NT2/D1 (cell line): ENCODE results near the gene TRAK1.
"Not testable (repeated sequence)": the region's sequence is repeated elsewhere in the genome, so short reads cannot be mapped to it uniquely, and the experiment has no call there.

Experiments used
- DNase-seq: peaks from one replicate; pipeline ENCODE4 v3.0.0-alpha.2; 2011; ENCODE audit warnings: low read depth, low spot score
- H3K27me3 ChIP-seq: 2 replicates; pipeline ENCODE4 v1.6.0; 2011; ENCODE audit warnings: mild to moderate bottlenecking; ENCODE audit not compliant: insufficient read length, insufficient read depth
- H3K36me3 ChIP-seq: 2 replicates; pipeline ENCODE4 v1.6.1; 2011; ENCODE audit warnings: mild to moderate bottlenecking, low read length, mixed read lengths; ENCODE audit not compliant: insufficient read depth, insufficient read length
- H3K4me1 ChIP-seq: 2 replicates; pipeline ENCODE4 v1.5.1; 2011; ENCODE audit not compliant: insufficient read depth, insufficient read length
- H3K4me3 ChIP-seq: 2 replicates; pipeline ENCODE4 v1.5.1; 2011; ENCODE audit warnings: low read depth; ENCODE audit not compliant: insufficient read length
- H3K9ac ChIP-seq: 2 replicates; pipeline ENCODE4 v1.6.0; 2011; ENCODE audit warnings: low read depth; ENCODE audit not compliant: insufficient read length
- H3K9me3 ChIP-seq: 2 replicates; pipeline ENCODE4 v1.5.1; 2011; ENCODE audit warnings: mild to moderate bottlenecking, low read length; ENCODE audit not compliant: insufficient read depth
- SUZ12 ChIP-seq: IDR thresholded peaks from 2 replicates; pipeline ENCODE4 v1.6.1; 2011; ENCODE audit not compliant: insufficient read length, insufficient read depth; ENCODE audit errors: extremely low read depth
- YY1 ChIP-seq: IDR thresholded peaks from 2 replicates; pipeline ENCODE4 v1.6.1; 2011; ENCODE audit not compliant: insufficient read length, insufficient read depth
- ZNF274 ChIP-seq: IDR thresholded peaks from 2 replicates; pipeline ENCODE4 v1.6.1; 2011; ENCODE audit warnings: mild to moderate bottlenecking, low read depth, low read length

The TRAK1 gene

GRCh38 chr3:42102571-42102970, 11.4 kb downstream of the TRAK1 start:
- Histone ChIP-seq H3K9ac (no peak overlapping the region), H3K4me1 (no peaks in the 10 kb centered on the region), H3K27me3 (no peaks in the 10 kb centered on the region), H3K36me3 (peaks cover 11% of the 10 kb centered on the region), H3K4me3 (no peak overlapping the region), H3K9me3 (no peaks in the 10 kb centered on the region; the same call in 1 of the 2 replicates)
- DNase-seq, result no peak
- no peak for TF ChIP-seq YY1
- no peak for TF ChIP-seq SUZ12
- TF ChIP-seq ZNF274, result no peak

GRCh38 chr3:42103921-42104665, 12.9 kb downstream of the TRAK1 start:
- peaks cover 11% of the 10 kb centered on the region for H3K36me3 ChIP-seq
- not testable (repeated sequence) for H3K27me3 ChIP-seq, H3K4me3 ChIP-seq, H3K4me1 ChIP-seq, H3K9me3 ChIP-seq, H3K9ac ChIP-seq, DNase-seq

- DNase-seq, H3K4me1 ChIP-seq, H3K9me3 ChIP-seq, H3K27me3 ChIP-seq, H3K9ac ChIP-seq, H3K4me3 ChIP-seq: not testable (repeated sequence)
- peaks cover 11% of the 10 kb centered on the region for H3K36me3 ChIP-seq
Measured at GRCh38 chr3:42105994-42106393, 14.8 kb downstream of the TRAK1 start.

- peaks cover 11% of the 10 kb centered on the region for H3K36me3 ChIP-seq
- H3K9me3 ChIP-seq, result no peaks in the 10 kb centered on the region; the same call in 1 of the 2 replicates
- no peak for TF ChIP-seq SUZ12
- no peak for TF ChIP-seq ZNF274
- no peak for DNase-seq
- H3K27me3 ChIP-seq, result no peaks in the 10 kb centered on the region
- no peak overlapping the region for H3K4me3 ChIP-seq
- no peaks in the 10 kb centered on the region for H3K4me1 ChIP-seq
- no peak overlapping the region for H3K9ac ChIP-seq
Measured at GRCh38 chr3:42106646-42107045, 15.5 kb downstream of the TRAK1 start.

- no peak for DNase-seq
- Histone ChIP-seq H3K9me3 (no peaks in the 10 kb centered on the region), H3K9ac (no peak overlapping the region), H3K4me3 (no peak overlapping the region), H3K27me3 (no peaks in the 10 kb centered on the region), H3K4me1 (no peaks in the 10 kb centered on the region), H3K36me3 (no peaks in the 10 kb centered on the region)
- TF ChIP-seq ZNF274, result no peak
- TF ChIP-seq YY1, result no peak
- TF ChIP-seq SUZ12, result no peak
Measured at GRCh38 chr3:42110631-42111030, 19.5 kb downstream of the TRAK1 start.

GRCh38 chr3:42114130-42114725, 23.1 kb downstream of the TRAK1 start:
- no peaks in the 10 kb centered on the region for H3K9me3 ChIP-seq
- no peak for DNase-seq
- H3K9ac ChIP-seq, result no peak overlapping the region
- TF ChIP-seq SUZ12 (no peak), ZNF274 (no peak), YY1 (no peak)
- no peak overlapping the region for H3K4me3 ChIP-seq
- peaks cover 2% of the 10 kb centered on the region for H3K4me1 ChIP-seq
- H3K36me3 ChIP-seq, result no peaks in the 10 kb centered on the region
- no peaks in the 10 kb centered on the region for H3K27me3 ChIP-seq

GRCh38 chr3:42115215-42115614, 24.1 kb downstream of the TRAK1 start:
- Histone ChIP-seq H3K9me3 (no peaks in the 10 kb centered on the region), H3K4me3 (no peak overlapping the region), H3K36me3 (no peaks in the 10 kb centered on the region), H3K27me3 (no peaks in the 10 kb centered on the region), H3K9ac (no peak overlapping the region), H3K4me1 (peaks cover 2% of the 10 kb centered on the region)
- DNase-seq, result no peak
- TF ChIP-seq YY1, result no peak
- TF ChIP-seq ZNF274, result no peak
- no peak for TF ChIP-seq SUZ12
